ENCODE measurements around the gene CDH26.

CDH26 gene

GRCh38 chr20:60013296-60014139 is 55.3 kb downstream of the CDH26 start:
- peaks cover 21% of the 10 kb centered on the region for H3K27me3 ChIP-seq (ENCODE audit: insufficient read depth, low read length, poor library complexity)
- no peak overlapping the region for H2AFZ ChIP-seq (ENCODE audit: low read depth, low read length)
- H3K9me3 ChIP-seq (ENCODE audit: insufficient read depth, low read length, severe bottlenecking) = peaks cover 2% of the 10 kb centered on the region
- no peak for DNase-seq
- no peak for ATAC-seq (ENCODE audit: insufficient read depth, low read depth)
- H3K4me3 ChIP-seq (ENCODE audit: low read depth in 1 of 2, low read length in 2 of 2) = no peak overlapping the region
- H4K20me1 ChIP-seq (ENCODE audit: insufficient read depth, low read length) = no peaks in the 10 kb centered on the region; the same call in 1 of the 2 replicates
- H3K79me2 ChIP-seq (ENCODE audit: insufficient read depth, low read length) = no peaks in the 10 kb centered on the region
- H3K4me1 ChIP-seq (ENCODE audit: insufficient read depth, low read length) = peaks cover 25% of the 10 kb centered on the region
- H3K27ac ChIP-seq (ENCODE audit: low read length) = no peak overlapping the region
- no peak overlapping the region for H3K9ac ChIP-seq (ENCODE audit: low read depth, low read length)
- H3K4me2 ChIP-seq (ENCODE audit: insufficient read depth, low read length) = no peak overlapping the region
- no peaks in the 10 kb centered on the region for H3K36me3 ChIP-seq (ENCODE audit: insufficient read depth, low read length)
- TF ChIP-seq CTCF (IDR thresholded peaks at IDR 0.05; ENCODE audit: borderline replicate concordance, extremely low read depth, low read length, poor library complexity, severe bottlenecking) (no peak), EZH2 (IDR thresholded peaks at IDR 0.05; ENCODE audit: borderline replicate concordance, low read depth, low read length, severe bottlenecking) (no peak)

GRCh38 chr20:60016406-60016805 is 58.2 kb downstream of the CDH26 start:
- Histone ChIP-seq H3K4me3 (ENCODE audit: low read depth in 1 of 2, low read length in 2 of 2) (no peak overlapping the region), H3K9ac (ENCODE audit: low read depth, low read length) (no peak overlapping the region), H3K9me3 (ENCODE audit: insufficient read depth, low read length, severe bottlenecking) (peaks cover 2% of the 10 kb centered on the region), H3K36me3 (ENCODE audit: insufficient read depth, low read length) (no peaks in the 10 kb centered on the region), H4K20me1 (ENCODE audit: insufficient read depth, low read length) (no peaks in the 10 kb centered on the region; the same call in 1 of the 2 replicates), H3K4me1 (ENCODE audit: insufficient read depth, low read length) (peaks cover 11% of the 10 kb centered on the region), H3K79me2 (ENCODE audit: insufficient read depth, low read length) (no peaks in the 10 kb centered on the region), H2AFZ (ENCODE audit: low read depth, low read length) (no peak overlapping the region), H3K4me2 (ENCODE audit: insufficient read depth, low read length) (no peak overlapping the region), H3K27me3 (ENCODE audit: insufficient read depth, low read length, poor library complexity) (peaks cover 21% of the 10 kb centered on the region), H3K27ac (ENCODE audit: low read length) (no peak overlapping the region)
- ATAC-seq (ENCODE audit: insufficient read depth, low read depth) = no peak
- DNase-seq = no peak
- TF ChIP-seq CTCF (IDR thresholded peaks at IDR 0.05; ENCODE audit: borderline replicate concordance, extremely low read depth, low read length, poor library complexity, severe bottlenecking) = no peak
- no peak for TF ChIP-seq EZH2 (IDR thresholded peaks at IDR 0.05; ENCODE audit: borderline replicate concordance, low read depth, low read length, severe bottlenecking)

- TF ChIP-seq CTCF (IDR thresholded peaks at IDR 0.05; ENCODE audit: borderline replicate concordance, extremely low read depth, low read length, poor library complexity, severe bottlenecking) (no peak), EZH2 (IDR thresholded peaks at IDR 0.05; ENCODE audit: borderline replicate concordance, low read depth, low read length, severe bottlenecking) (no peak)
- Histone ChIP-seq H3K27ac (ENCODE audit: low read length) (no peak overlapping the region), H3K27me3 (ENCODE audit: insufficient read depth, low read length, poor library complexity) (peaks cover 2% of the 10 kb centered on the region), H3K4me3 (ENCODE audit: low read depth in 1 of 2, low read length in 2 of 2) (no peak overlapping the region), H2AFZ (ENCODE audit: low read depth, low read length) (no peak overlapping the region), H3K9ac (ENCODE audit: low read depth, low read length) (no peak overlapping the region), H3K79me2 (ENCODE audit: insufficient read depth, low read length) (no peaks in the 10 kb centered on the region), H3K4me1 (ENCODE audit: insufficient read depth, low read length) (no peaks in the 10 kb centered on the region), H3K9me3 (ENCODE audit: insufficient read depth, low read length, severe bottlenecking) (peaks cover 2% of the 10 kb centered on the region), H4K20me1 (ENCODE audit: insufficient read depth, low read length) (no peaks in the 10 kb centered on the region), H3K4me2 (ENCODE audit: insufficient read depth, low read length) (no peak overlapping the region), H3K36me3 (ENCODE audit: insufficient read depth, low read length) (no peaks in the 10 kb centered on the region)
- no peak for ATAC-seq (ENCODE audit: insufficient read depth, low read depth)
- no peak for DNase-seq
These were observed 62.0 kb downstream of the CDH26 start for GRCh38 chr20:60020251-60020650.

Measured in DND-41 (cell line).